HUES48 (cell line): ENCODE data around the gene DMD.

Experiments
- H3K27ac ChIP-seq: one replicate; pipeline ENCODE4 v1.7.0; 2013; ENCODE audit warnings: low read depth, low read length, inconsistent platforms
- H3K27me3 ChIP-seq: 2 replicates; pipeline ENCODE4 v1.6.1; 2013; ENCODE audit warnings: mild to moderate bottlenecking, low read length; ENCODE audit not compliant: control insufficient read depth, insufficient read depth
- H3K36me3 ChIP-seq: 2 replicates; pipeline ENCODE4 v1.6.1; 2013; ENCODE audit warnings: low read length; ENCODE audit not compliant: control insufficient read depth, insufficient read depth
- H3K4me1 ChIP-seq: 2 replicates; pipeline ENCODE4 v1.6.1; 2013; ENCODE audit warnings: mild to moderate bottlenecking, low read length; ENCODE audit not compliant: control insufficient read depth, insufficient read depth
- H3K4me3 ChIP-seq: 2 replicates; pipeline ENCODE4 v1.5.1; 2013; ENCODE audit warnings: mild to moderate bottlenecking, low read depth, low read length
- H3K9ac ChIP-seq: 2 replicates; pipeline ENCODE4 v1.6.1; 2013; ENCODE audit warnings: mild to moderate bottlenecking, low read depth, low read length, moderate library complexity
- H3K9me3 ChIP-seq: 2 replicates; pipeline ENCODE4 v1.6.1; 2013; ENCODE audit warnings: low read length; ENCODE audit not compliant: control insufficient read depth, insufficient read depth

The DMD gene

DNA sequence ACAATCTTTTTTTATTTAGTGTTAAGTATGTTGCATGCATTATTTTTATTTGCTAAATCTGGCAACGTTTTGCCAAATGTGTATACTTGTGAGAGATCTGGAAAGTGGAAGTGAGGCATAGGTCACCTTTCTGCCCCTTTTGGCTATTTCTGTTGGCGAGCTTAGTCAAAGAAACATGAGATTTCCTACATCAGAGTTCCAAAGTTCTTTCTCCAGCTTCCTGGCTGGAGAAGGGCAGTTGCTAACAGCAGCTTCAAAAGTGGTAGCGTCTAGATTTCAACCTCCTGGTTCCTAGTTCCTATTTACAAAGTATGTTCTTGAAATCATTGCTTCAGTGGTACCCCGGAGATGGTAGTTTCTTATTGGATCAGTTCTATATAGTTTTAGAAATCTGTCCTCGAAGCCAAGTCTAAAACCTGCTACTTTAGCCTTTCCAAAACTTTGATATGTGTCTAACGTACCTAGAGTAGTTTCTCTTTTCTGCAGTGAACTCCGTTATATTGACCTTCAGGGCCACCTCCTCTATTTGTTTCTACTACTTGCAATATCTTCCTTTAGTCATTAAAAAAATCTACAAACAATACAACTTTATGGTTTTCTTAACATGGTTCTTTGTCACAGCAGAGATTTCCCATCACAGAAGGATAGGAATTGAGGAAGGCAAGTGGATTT lies 1683.8 kb downstream of the DMD start:
- no peaks in the 10 kb centered on the region for H3K9me3 ChIP-seq
- H3K36me3 ChIP-seq, result no peaks in the 10 kb centered on the region
- no peaks in the 10 kb centered on the region for H3K4me1 ChIP-seq
- no peak overlapping the region for H3K4me3 ChIP-seq
- no peak overlapping the region for H3K27ac ChIP-seq
- peaks cover 4% of the 10 kb centered on the region; the same call in 1 of the 2 replicates for H3K27me3 ChIP-seq
- no peak overlapping the region for H3K9ac ChIP-seq

DNA sequence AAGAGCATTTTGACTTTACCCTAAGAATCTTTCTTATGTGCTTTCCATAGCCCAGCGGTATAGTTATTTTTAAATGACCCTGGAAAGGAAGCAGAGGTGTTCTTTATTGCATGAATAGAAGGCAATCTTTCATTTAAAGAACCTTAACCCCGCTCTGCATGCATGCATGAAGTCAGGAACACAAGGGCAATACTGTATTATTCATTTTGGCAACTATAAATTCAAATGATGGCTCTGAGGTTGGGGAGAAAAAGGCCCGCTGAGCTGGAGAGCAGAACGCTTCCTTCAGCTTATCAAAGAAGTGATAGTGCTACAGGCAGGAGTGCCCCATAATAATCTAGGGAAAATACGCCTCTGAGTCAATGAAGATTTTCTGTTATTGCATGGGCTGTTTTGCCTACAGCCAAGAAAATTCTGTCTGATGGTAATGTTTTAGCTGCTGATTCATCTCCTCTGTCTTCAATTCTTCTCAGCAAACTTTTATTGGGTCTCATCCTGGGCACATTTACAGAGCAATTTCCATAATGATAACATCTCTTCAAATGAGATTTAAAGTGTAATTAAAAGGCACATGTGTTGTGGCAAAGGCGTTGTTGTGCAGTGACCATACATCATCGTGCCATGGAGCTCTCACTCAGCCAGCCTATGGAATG lies 1687.3 kb downstream of the DMD start:
- no peak overlapping the region for H3K27ac ChIP-seq
- no peaks in the 10 kb centered on the region for H3K4me1 ChIP-seq
- H3K9me3 ChIP-seq, result no peaks in the 10 kb centered on the region
- no peaks in the 10 kb centered on the region for H3K36me3 ChIP-seq
- H3K9ac ChIP-seq, result no peak overlapping the region
- H3K4me3 ChIP-seq, result no peak overlapping the region
- peaks cover 4% of the 10 kb centered on the region; the same call in 1 of the 2 replicates for H3K27me3 ChIP-seq

DNA sequence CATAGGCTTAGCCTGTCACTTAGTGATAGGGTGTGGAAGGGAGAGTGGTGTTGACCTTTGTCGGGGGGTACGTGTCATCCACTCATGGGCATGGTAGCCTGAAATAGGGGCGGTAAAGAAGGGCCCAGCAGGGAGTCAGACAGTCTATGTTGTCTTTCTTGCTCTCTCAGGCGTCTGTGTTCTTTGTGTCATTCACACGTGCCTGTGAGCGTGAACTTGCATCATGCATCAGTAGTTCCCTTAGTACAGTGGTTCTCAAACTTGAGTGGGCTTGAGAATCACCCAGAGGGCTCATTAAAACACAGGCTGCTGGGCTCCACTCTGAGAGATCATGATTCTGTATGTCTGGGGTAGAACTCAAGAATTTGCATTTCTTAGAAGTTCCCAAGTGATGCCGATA lies 1688.6 kb downstream of the DMD start:
- H3K4me1 ChIP-seq, result no peaks in the 10 kb centered on the region
- no peak overlapping the region for H3K4me3 ChIP-seq
- H3K27ac ChIP-seq, result no peak overlapping the region
- H3K9ac ChIP-seq, result no peak overlapping the region
- H3K27me3 ChIP-seq, result peaks cover 4% of the 10 kb centered on the region; the same call in 1 of the 2 replicates
- H3K9me3 ChIP-seq, result no peaks in the 10 kb centered on the region
- no peaks in the 10 kb centered on the region for H3K36me3 ChIP-seq

DNA sequence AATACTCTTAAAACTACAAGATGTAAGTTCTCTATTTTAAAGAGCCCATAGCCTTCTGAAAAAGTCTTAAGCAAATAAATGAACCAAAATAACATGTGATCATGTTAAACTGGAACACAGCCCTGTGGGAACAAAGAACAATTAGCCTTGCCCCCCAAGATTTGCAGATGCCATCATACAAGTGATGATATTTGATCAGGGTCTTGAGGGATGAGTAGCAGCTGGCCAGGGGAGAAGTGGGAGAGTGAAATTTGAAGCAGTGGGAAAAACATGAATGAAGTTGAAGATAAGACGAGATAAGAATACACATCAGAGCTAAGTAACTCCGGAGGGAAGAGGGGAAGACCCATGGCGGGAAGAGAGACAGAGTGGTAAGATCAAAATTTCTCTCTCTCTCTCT lies 1689.4 kb downstream of the DMD start:
- H3K36me3 ChIP-seq, result no peaks in the 10 kb centered on the region
- no peak overlapping the region for H3K4me3 ChIP-seq
- peaks cover 8% of the 10 kb centered on the region; the same call in 1 of the 2 replicates for H3K27me3 ChIP-seq
- H3K9ac ChIP-seq, result no peak overlapping the region
- no peaks in the 10 kb centered on the region for H3K4me1 ChIP-seq
- no peak overlapping the region for H3K27ac ChIP-seq
- H3K9me3 ChIP-seq, result no peaks in the 10 kb centered on the region

DNA sequence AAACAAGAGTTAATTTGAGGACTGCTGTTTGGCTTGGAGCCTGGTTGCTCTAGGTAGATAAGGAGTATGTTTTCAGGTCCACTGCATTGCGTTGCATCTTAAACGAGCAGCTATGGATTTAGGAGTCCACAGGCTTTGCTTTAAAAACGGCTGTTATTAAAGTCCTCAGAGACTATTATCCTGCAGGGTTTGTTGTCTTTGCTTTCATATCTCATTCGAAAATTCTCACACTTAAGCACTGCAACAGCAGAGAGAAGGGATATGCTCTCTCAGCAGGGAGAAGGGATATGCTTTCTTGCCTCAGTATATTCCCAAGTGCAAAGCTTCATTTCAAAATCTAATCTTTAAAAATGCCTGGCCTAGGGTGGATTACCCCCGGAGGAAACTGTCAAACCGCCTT lies 1694.8 kb downstream of the DMD start:
- Histone ChIP-seq H3K4me1 (no peaks in the 10 kb centered on the region), H3K36me3 (no peaks in the 10 kb centered on the region), H3K4me3 (no peak overlapping the region), H3K27me3 (peaks cover 6% of the 10 kb centered on the region; the same call in 1 of the 2 replicates), H3K9ac (no peak overlapping the region), H3K9me3 (no peaks in the 10 kb centered on the region), H3K27ac (no peak overlapping the region)

DNA sequence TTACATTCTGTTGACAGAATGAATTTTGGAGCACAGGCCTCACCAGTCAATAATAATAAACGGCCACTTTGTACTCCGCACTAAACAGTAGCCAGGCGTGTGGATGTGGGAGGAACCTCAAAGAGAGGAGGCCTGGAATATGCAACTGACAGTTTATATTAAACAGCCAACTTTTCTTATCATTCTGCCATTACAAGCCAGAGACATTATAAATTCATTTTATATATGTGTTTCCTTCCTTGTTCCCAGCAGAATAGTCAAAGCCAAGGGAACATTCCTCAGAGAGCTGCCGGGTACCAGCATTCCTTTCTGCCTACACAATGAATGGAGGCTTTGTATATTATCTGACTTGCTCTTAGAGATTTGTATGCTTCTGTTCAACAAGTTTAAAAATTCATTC lies 1703.0 kb downstream of the DMD start:
- H3K9ac ChIP-seq, result no peak overlapping the region

DNA sequence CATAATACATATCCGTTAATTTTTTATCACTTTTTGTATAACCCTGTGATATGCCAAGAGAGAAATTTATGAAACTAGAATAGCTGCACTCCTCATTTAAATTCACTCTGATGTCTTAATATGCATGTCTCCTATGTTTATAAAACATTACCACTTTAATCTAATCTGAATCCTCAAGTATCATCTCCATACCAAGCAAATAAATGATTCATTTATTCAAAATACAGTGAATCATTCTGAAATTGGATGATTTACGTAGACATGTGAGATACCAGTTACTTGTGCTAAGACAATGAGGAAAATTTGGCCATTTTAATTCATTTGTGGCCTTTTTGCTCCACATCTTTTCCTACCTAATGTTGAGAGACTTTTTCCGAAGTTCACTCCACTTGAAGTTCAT lies 1704.4 kb downstream of the DMD start:
- Histone ChIP-seq H3K36me3 (no peaks in the 10 kb centered on the region), H3K4me1 (peaks cover 14% of the 10 kb centered on the region; the same call in 1 of the 2 replicates), H3K27me3 (no peaks in the 10 kb centered on the region)

More for the DNA sequence above, 1703.0 kb downstream of the DMD start:
- peaks cover 14% of the 10 kb centered on the region; the same call in 1 of the 2 replicates for H3K4me1 ChIP-seq
- no peak overlapping the region for H3K4me3 ChIP-seq
- no peaks in the 10 kb centered on the region for H3K36me3 ChIP-seq
- H3K27ac ChIP-seq, result no peak overlapping the region
- H3K9me3 ChIP-seq, result no peaks in the 10 kb centered on the region
- H3K27me3 ChIP-seq, result no peaks in the 10 kb centered on the region

DNA sequence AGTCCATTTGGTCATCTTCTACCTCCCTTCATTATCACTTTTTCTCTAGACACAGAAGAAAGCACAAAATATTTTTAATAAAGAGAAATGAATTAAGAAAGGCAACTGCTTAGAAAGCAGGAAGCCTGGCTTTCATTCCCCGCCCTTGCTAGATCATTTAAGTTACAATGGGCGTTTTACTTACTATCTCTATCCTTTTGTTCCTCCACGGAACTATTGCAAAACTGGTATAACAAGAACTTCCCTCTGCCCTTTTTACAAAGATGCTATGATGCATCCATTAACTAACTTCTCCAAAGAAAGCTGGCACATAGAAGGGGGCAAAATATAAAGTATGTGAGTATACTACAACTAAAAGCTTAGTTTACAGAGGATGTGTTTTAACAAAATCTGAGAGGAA lies 1705.0 kb downstream of the DMD start:
- no peaks in the 10 kb centered on the region for H3K27me3 ChIP-seq
- no peak overlapping the region for H3K4me3 ChIP-seq
- H3K9me3 ChIP-seq, result no peaks in the 10 kb centered on the region
- H3K4me1 ChIP-seq, result peaks cover 14% of the 10 kb centered on the region; the same call in 1 of the 2 replicates
- no peaks in the 10 kb centered on the region for H3K36me3 ChIP-seq
- no peak overlapping the region for H3K27ac ChIP-seq
- no peak overlapping the region for H3K9ac ChIP-seq

More for the DNA sequence above, 1704.4 kb downstream of the DMD start:
- Histone ChIP-seq H3K9me3 (no peaks in the 10 kb centered on the region), H3K27ac (no peak overlapping the region), H3K4me3 (no peak overlapping the region), H3K9ac (no peak overlapping the region)

DNA sequence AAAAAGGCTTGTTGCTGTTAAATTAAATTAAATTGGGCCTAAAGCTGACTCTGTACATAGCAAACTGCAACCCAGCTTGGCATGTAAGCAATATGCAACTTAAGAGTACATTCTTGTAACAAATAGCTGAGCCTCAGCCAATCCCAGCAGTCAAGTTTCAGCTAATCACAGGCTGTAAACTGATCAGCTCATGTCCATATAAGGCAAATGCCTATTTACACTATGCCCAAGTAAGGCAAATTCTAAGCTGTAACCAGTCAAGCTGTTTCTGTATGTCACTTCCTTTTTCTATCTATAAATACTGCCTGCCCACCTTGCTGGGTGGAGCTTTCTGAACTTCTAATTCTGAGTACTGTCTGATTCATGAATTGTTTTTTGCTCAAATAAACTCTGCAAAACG lies 1710.4 kb downstream of the DMD start:
- no peak overlapping the region for H3K27ac ChIP-seq
- H3K4me1 ChIP-seq, result peaks cover 10% of the 10 kb centered on the region
- H3K27me3 ChIP-seq, result no peaks in the 10 kb centered on the region
- no peaks in the 10 kb centered on the region for H3K36me3 ChIP-seq
- no peaks in the 10 kb centered on the region for H3K9me3 ChIP-seq
- no peak overlapping the region for H3K4me3 ChIP-seq
- no peak overlapping the region for H3K9ac ChIP-seq

DNA sequence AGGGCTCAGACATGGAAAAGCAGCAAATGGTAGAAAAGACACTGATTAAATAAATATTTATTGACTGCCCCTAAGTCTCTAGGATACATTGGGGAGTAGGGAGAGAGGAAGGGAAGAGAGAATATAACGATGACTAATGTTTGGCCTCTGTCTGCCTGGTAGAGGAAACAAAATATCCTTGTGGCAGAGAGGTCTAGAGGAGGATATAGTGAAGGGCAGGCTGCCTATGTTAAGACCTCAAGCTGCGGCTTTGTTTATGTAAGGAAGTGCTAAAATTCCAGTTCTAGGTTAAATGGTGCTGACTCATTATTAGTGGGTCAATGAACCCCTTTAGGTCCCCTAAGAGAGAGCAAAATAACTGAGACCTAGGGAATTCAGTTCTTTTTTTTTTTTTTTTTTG lies 1712.2 kb downstream of the DMD start:
- Histone ChIP-seq H3K4me3 (no peak overlapping the region), H3K4me1 (peaks cover 9% of the 10 kb centered on the region), H3K36me3 (no peaks in the 10 kb centered on the region), H3K9ac (no peak overlapping the region), H3K27ac (no peak overlapping the region), H3K9me3 (no peaks in the 10 kb centered on the region), H3K27me3 (no peaks in the 10 kb centered on the region)

DNA sequence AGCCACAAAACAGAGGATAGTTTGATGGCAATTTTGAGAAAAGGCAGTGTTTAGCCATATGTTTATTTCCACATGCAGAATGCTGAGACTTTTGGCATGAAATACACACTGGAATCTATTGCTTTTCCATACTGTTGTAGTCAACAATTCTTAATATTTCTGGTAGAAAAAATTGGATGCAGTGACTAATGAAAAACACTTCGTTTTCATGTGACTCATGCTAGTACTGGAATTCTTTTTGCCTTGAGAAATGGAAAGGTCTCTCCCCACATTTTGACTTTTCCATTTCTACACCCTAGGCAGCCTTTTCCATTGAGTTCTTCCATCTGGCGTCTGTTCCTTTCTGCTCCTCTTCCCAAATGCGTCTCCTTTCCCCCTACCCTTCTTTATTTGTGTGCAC lies 1714.3 kb downstream of the DMD start:
- Histone ChIP-seq H3K9ac (no peak overlapping the region), H3K27me3 (no peaks in the 10 kb centered on the region)

More for the DNA sequence above, 1714.3 kb downstream of the DMD start:
- peaks cover 9% of the 10 kb centered on the region for H3K4me1 ChIP-seq
- H3K27ac ChIP-seq, result no peak overlapping the region
- H3K4me3 ChIP-seq, result no peak overlapping the region
- H3K36me3 ChIP-seq, result no peaks in the 10 kb centered on the region
- no peaks in the 10 kb centered on the region for H3K9me3 ChIP-seq
